Transverse colon (tissue), 4 donors: Measurements from ENCODE around the gene ATP9B. TPM values are rescaled to one million over a fixed set of nuclear protein-coding genes. Genes with fewer than 3 reads are reported as not detected.

Experiments used
- DNase-seq: peaks from one replicate; pipeline ENCODE4 v3.0.0-alpha.2; 2019
- H3K27ac ChIP-seq, 4 donors: fragments of 200-600 bp; sonication (generic); 2 replicates each; pipeline ENCODE4 v1.5.1; 2016 to 2018; ENCODE audit warnings: inconsistent platforms in 4 of 4
- H3K27me3 ChIP-seq: fragments of 200-600 bp; sonication (generic); 2 replicates; pipeline ENCODE4 v1.5.1; 2017; ENCODE audit warnings: inconsistent platforms
- H3K36me3 ChIP-seq, 4 donors: fragments of 200-600 bp; sonication (generic); 2 replicates each; pipeline ENCODE4 v1.5.1; 2017 to 2019; ENCODE audit warnings: inconsistent platforms in 4 of 4
- H3K4me1 ChIP-seq, 4 donors: fragments of 200-600 bp; sonication (generic); 2 replicates each; pipeline ENCODE4 v1.5.1; 2017 to 2020; ENCODE audit warnings: inconsistent platforms in 4 of 4
- H3K4me3 ChIP-seq, 4 donors: fragments of 200-600 bp; sonication (generic); 1 replicate in 1 of 4; 2 replicates in 3 of 4; pipeline versions ENCODE4 v1.5.1 to v1.6.1; 2017 to 2019; ENCODE audit warnings: inconsistent platforms in 4 of 4
- H3K9me3 ChIP-seq, 2 donors: fragments of 200-600 bp; sonication (generic); 2 replicates each; pipeline ENCODE4 v1.5.1; 2017 to 2019; ENCODE audit warnings: inconsistent platforms in 2 of 2
- EP300 ChIP-seq: sonication (generic); formaldehyde crosslinking; IDR thresholded peaks from one replicate; pipeline ENCODE4 v1.6.1; 2017; ENCODE audit warnings: antibody characterized with exemption, low read depth
- POLR2A ChIP-seq: fragments of 450-650 bp; IDR thresholded peaks from one replicate; pipeline ENCODE4 v1.6.1; 2016; ENCODE audit warnings: antibody characterized with exemption, mild to moderate bottlenecking, moderate library complexity
- POLR2AphosphoS5 ChIP-seq, 3 donors: sonication (generic); formaldehyde crosslinking; IDR thresholded peaks; one replicate each; pipeline ENCODE4 v1.6.1; 2016; ENCODE audit warnings: antibody characterized with exemption in 3 of 3
- WGBS, 2 donors: methylation state at CpG; one replicate each; pipeline ENCODE4 v1.1.5; 2018; ENCODE audit warnings: low coverage in 1 of 2; 5-methylcytosine and 5-hydroxymethylcytosine counted together
- in situ Hi-C, 4 donors: fragments of 200-750 bp; cut with MboI; loops; one replicate each; pipeline versions ENCODE4 v1.15.0 to v1.15.1; 2017; ENCODE audit warnings: low sequenced_read_pairs in 3 of 4, low pct_ligation_motif_present in 1 of 4, low pct_unique_long_range_greater_than_20kb in 1 of 4
- intact Hi-C: fragments of 100-400 bp; cut with DNase I; formaldehyde crosslinking; loops from one replicate; pipeline ENCODE4 v1.15.1; 2023; ENCODE audit warnings: low total_unique reads
- total RNA-seq, 4 donors: library from RNA; depleted of rRNA; stranded (reverse); fragments of >200 nt; gene quantifications; one replicate each; pipeline ENCODE4 v1.1.0, GENCODE V29; 2016
- TF ChIP-seq, protein P1 (sequence below), 5 experiments: fragments of 200-600 bp in 3 of 5; fragments of 450-650 bp in 2 of 5; sonication (generic) in 3 of 5; IDR thresholded peaks; 1 replicate in 2 of 5; 2 replicates in 3 of 5; pipeline ENCODE4 v1.5.1; 2016 to 2017; ENCODE audit warnings: antibody characterized with exemption in 5 of 5, inconsistent platforms in 3 of 5, mild to moderate bottlenecking in 2 of 5, moderate library complexity in 1 of 5

ATP9B gene
- total RNA-seq, 4 donors from 2014 or later = 36.3 to 70.3 (median 41.6) TPM

GRCh38 chr18:79173742-79174141 lies 104.5 kb downstream of the ATP9B start:
- Histone ChIP-seq H3K4me1 (no peaks in the 10 kb centered on the region), H3K36me3 (peaks cover 0 to 8% (median 2%) of the 10 kb centered on the region in 4 donors), H3K27ac (no peak overlapping the region), H3K4me3 (no peak overlapping the region), H3K9me3 (no peaks in the 10 kb centered on the region), H3K27me3 (no peaks in the 10 kb centered on the region)
- intact Hi-C loops = no loop called here
- in situ Hi-C loops = no loop called here
- TF ChIP-seq, protein P1, sequence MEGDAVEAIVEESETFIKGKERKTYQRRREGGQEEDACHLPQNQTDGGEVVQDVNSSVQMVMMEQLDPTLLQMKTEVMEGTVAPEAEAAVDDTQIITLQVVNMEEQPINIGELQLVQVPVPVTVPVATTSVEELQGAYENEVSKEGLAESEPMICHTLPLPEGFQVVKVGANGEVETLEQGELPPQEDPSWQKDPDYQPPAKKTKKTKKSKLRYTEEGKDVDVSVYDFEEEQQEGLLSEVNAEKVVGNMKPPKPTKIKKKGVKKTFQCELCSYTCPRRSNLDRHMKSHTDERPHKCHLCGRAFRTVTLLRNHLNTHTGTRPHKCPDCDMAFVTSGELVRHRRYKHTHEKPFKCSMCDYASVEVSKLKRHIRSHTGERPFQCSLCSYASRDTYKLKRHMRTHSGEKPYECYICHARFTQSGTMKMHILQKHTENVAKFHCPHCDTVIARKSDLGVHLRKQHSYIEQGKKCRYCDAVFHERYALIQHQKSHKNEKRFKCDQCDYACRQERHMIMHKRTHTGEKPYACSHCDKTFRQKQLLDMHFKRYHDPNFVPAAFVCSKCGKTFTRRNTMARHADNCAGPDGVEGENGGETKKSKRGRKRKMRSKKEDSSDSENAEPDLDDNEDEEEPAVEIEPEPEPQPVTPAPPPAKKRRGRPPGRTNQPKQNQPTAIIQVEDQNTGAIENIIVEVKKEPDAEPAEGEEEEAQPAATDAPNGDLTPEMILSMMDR (IDR thresholded peaks at IDR 0.05) = no peak
- TF ChIP-seq POLR2A (no peak), EP300 (no peak), POLR2AphosphoS5 (IDR thresholded peaks at IDR 0.05) (no peak)
- DNase-seq = no peak
- 83 to 100% methylated on average over 2 of the region's 2 CpGs for WGBS, 2 donors

DNA sequence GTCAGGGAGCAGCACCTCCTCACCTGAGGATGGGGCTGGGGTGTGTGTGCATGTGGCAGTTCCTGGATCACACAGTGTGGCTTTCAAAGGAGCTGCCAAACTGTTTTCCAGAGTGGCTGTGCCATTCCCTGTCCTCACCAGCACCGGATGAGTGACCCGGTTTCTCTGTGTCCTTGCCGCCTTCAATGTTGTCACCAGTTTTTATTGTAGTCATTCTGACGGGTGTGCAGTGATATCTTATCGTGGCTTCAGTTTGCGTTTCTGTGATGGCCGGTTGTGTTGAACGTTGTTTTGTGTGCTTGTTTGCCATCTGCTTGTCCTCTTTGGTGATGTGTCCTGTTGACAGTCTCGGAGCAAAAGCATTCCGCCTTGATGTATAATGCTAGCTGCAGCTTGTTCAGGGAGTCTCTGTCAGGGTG lies 108.9 kb downstream of the ATP9B start:
- intact Hi-C loops = no loop called here
- Histone ChIP-seq H3K36me3 (peaks cover 0 to 8% (median 2%) of the 10 kb centered on the region in 4 donors), H3K27ac (no peak overlapping the region), H3K9me3 (no peaks in the 10 kb centered on the region), H3K27me3 (no peaks in the 10 kb centered on the region), H3K4me3 (no peak overlapping the region), H3K4me1 (no peaks in the 10 kb centered on the region)
- in situ Hi-C loops = no loop called here
- WGBS, 2 donors = 90 to 95% methylated on average over 4 to 10 of the region's 10 CpGs
- no peak for TF ChIP-seq POLR2A
- no peak for TF ChIP-seq EP300
- no peak for TF ChIP-seq POLR2AphosphoS5 (IDR thresholded peaks at IDR 0.05)
- TF ChIP-seq, protein P1 (IDR thresholded peaks at IDR 0.05) = no peak
- no peak for DNase-seq

GRCh38 chr18:79182047-79182713 lies 113.0 kb downstream of the ATP9B start:
- WGBS, 2 donors = 93% methylated on average over 3 of the region's 3 CpGs
- Histone ChIP-seq H3K36me3 (peaks cover 0 to 5% (median 2%) of the 10 kb centered on the region in 4 donors), H3K27ac (no peak overlapping the region), H3K4me1 (no peaks in the 10 kb centered on the region), H3K4me3 (no peak overlapping the region), H3K9me3 (no peaks in the 10 kb centered on the region), H3K27me3 (no peaks in the 10 kb centered on the region)
- no peak for TF ChIP-seq EP300
- TF ChIP-seq POLR2A = no peak
- no peak for TF ChIP-seq POLR2AphosphoS5 (IDR thresholded peaks at IDR 0.05)
- TF ChIP-seq, protein P1 (IDR thresholded peaks at IDR 0.05) = no peak
- peak; percentile 17 for DNase-seq
- intact Hi-C loops = no loop called here
- in situ Hi-C loops = no loop called here

GRCh38 chr18:79185648-79186047 lies 116.5 kb downstream of the ATP9B start:
- H3K4me3 ChIP-seq = no peak overlapping the region
- TF ChIP-seq POLR2A (no peak), EP300 (no peak), POLR2AphosphoS5 (IDR thresholded peaks at IDR 0.05) (no peak)
- TF ChIP-seq, protein P1 (IDR thresholded peaks at IDR 0.05) = no peak
- H3K27ac ChIP-seq = no peak overlapping the region
- no peaks in the 10 kb centered on the region for H3K4me1 ChIP-seq
- no peaks in the 10 kb centered on the region for H3K36me3 ChIP-seq
- 96 to 97% methylated on average over 3 of the region's 3 CpGs for WGBS, 2 donors
- no peak for DNase-seq
- no peaks in the 10 kb centered on the region for H3K9me3 ChIP-seq
- in situ Hi-C loops (no loop called here), intact Hi-C loops (no loop called here)
- H3K27me3 ChIP-seq = no peaks in the 10 kb centered on the region
